ENCODE results near the gene LDB3.

GRCh38 chr10:86747796-86748581, 79.7 kb downstream of the LDB3 start:
- TF ChIP-seq CTCF (IDR thresholded peaks at IDR 0.05; ENCODE audit: low read depth, low read length, poor library complexity, severe bottlenecking) (no peak), EZH2phosphoT487 (IDR thresholded peaks at IDR 0.05; ENCODE audit: borderline replicate concordance, low read length) (no peak)

Measured in DOHH2 (cell line).